Putamen (tissue), 1 donor: ENCODE results near the gene TSHZ3.

Experiments used
- DNase-seq: peaks from one replicate; pipeline ENCODE4 v3.0.0-alpha.2; 2016; ENCODE audit warnings: low spot score

The TSHZ3 gene

GRCh38 chr19:31262725-31263191, 86.5 kb downstream of the TSHZ3 start:
- no peak for DNase-seq

GRCh38 chr19:31261603-31262212, 87.5 kb downstream of the TSHZ3 start:
- no peak for DNase-seq

GRCh38 chr19:31261019-31261602, 88.1 kb downstream of the TSHZ3 start:
- DNase-seq, result no peak

GRCh38 chr19:31260171-31260933, 88.9 kb downstream of the TSHZ3 start:
- DNase-seq, result no peak

GRCh38 chr19:31258211-31259052, 90.8 kb downstream of the TSHZ3 start:
- no peak for DNase-seq

GRCh38 chr19:31257426-31258130, 91.7 kb downstream of the TSHZ3 start:
- no peak for DNase-seq

GRCh38 chr19:31257025-31257424, 92.2 kb downstream of the TSHZ3 start:
- no peak for DNase-seq

- no peak for DNase-seq
These were observed 92.7 kb downstream of the TSHZ3 start for GRCh38 chr19:31256593-31256960.

- no peak for DNase-seq
These were observed 93.2 kb downstream of the TSHZ3 start for GRCh38 chr19:31255831-31256592.

- DNase-seq, result no peak
These were observed 93.9 kb downstream of the TSHZ3 start for GRCh38 chr19:31255174-31255799.

- no peak for DNase-seq
These were observed 94.6 kb downstream of the TSHZ3 start for GRCh38 chr19:31254611-31255010.

- DNase-seq, result no peak
These were observed 95.1 kb downstream of the TSHZ3 start for GRCh38 chr19:31254180-31254551.

- no peak for DNase-seq
These were observed 95.6 kb downstream of the TSHZ3 start for GRCh38 chr19:31253526-31254179.

GRCh38 chr19:31252441-31252840, 96.8 kb downstream of the TSHZ3 start:
- no peak for DNase-seq

- DNase-seq, result no peak
These were observed 100.0 kb downstream of the TSHZ3 start for GRCh38 chr19:31249217-31249616.

- DNase-seq, result no peak
These were observed 113.4 kb downstream of the TSHZ3 start for GRCh38 chr19:31235806-31236205.

- no peak for DNase-seq
These were observed 115.9 kb downstream of the TSHZ3 start for GRCh38 chr19:31233295-31233800.

GRCh38 chr19:31232871-31233270, 116.4 kb downstream of the TSHZ3 start:
- no peak for DNase-seq

- no peak for DNase-seq
These were observed 117.1 kb downstream of the TSHZ3 start for GRCh38 chr19:31232180-31232579.

GRCh38 chr19:31231237-31231636, 118.0 kb downstream of the TSHZ3 start:
- DNase-seq, result no peak
